Measurements from ENCODE around the gene MRM2. TPM values are rescaled to one million over a fixed set of nuclear protein-coding genes. Genes with fewer than 3 reads are reported as not detected.

The MRM2 gene
- total and polyA plus RNA-seq, 10 of the 15 experiments (the other 5 are each of a cell fraction or from before 2014, with no cell fraction given): 43.2 to 128 (median 71.4) TPM

DNA sequence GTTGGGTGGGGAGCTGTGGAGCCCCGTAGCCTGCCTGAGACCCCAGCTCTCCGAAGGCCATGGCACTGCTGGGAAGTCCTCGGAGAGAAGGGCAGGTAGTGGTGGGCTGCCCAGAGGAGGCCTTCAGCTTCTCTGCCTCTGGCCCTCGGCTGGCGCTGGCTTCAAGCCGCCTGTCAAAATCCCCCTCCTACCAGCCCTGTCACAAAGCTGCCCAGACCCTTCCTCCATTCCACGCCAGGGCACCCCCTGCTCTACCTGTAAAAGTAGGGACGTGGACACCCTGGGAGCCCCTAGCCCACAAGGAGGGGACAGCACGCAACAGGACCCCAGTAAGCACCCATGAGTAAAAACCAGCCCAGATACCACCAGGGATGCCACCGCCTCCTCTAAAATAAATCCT lies 40.9 kb downstream of the MRM2 start:
- RAD21 ChIA-PET (ENCODE audit: unreplicated experiment): interaction anchor here (0.8 to 1.5 kb wide), 2 partner anchors 33 to 622 kb away, joined by 3 to 4 read pairs; no protein-coding TSS in a partner anchor
- FAIRE-seq: no peak
- TF ChIP-seq POU2F2 (IDR thresholded peaks at IDR 0.05; ENCODE audit: borderline replicate concordance, low read depth, low read length): no peak
- TF ChIP-seq ZNF207 (IDR thresholded peaks at IDR 0.05; ENCODE audit: borderline replicate concordance): no peak
- no peak for TF ChIP-seq RFX5 (IDR thresholded peaks at IDR 0.05; ENCODE audit: low read depth, low read length)
- no peak for TF ChIP-seq NFYA (IDR thresholded peaks at IDR 0.05; ENCODE audit: borderline replicate concordance, low read depth, low read length)
- TF ChIP-seq CBFB (IDR thresholded peaks at IDR 0.05; ENCODE audit: low read depth): no peak
- TF ChIP-seq MEF2A (IDR thresholded peaks at IDR 0.05; ENCODE audit: insufficient read depth, low read depth, low read length): no peak
- no peak for TF ChIP-seq HDAC2 (IDR thresholded peaks at IDR 0.05)
- no peak for TF ChIP-seq TARDBP (IDR thresholded peaks at IDR 0.05; ENCODE audit: borderline replicate concordance)
- TF ChIP-seq CBX5 (IDR thresholded peaks at IDR 0.05; ENCODE audit: low read depth): no peak
- TF ChIP-seq ZBED1 (IDR thresholded peaks at IDR 0.05; ENCODE audit: borderline replicate concordance): no peak
- TF ChIP-seq RAD51 (IDR thresholded peaks at IDR 0.05): no peak
- TF ChIP-seq MXI1 (IDR thresholded peaks at IDR 0.05; ENCODE audit: low read depth, low read length): no peak
- no peak for ATAC-seq
- peaks cover 9% of the 10 kb centered on the region for H3K4me1 ChIP-seq (ENCODE audit: control insufficient read depth, insufficient read depth, low read length)
- intact Hi-C loops (cut with micrococcal nuclease; ENCODE audit: unreplicated experiment): loop anchor here (10.0 kb wide), 1 partner anchor 386 kb away; no protein-coding TSS in a partner anchor
- H3K9me3 ChIP-seq (replicated peaks; ENCODE audit: control insufficient read depth, insufficient read depth, low read length): no peaks in the 10 kb centered on the region
- no peaks in the 10 kb centered on the region for H4K20me1 ChIP-seq (ENCODE audit: control insufficient read depth, insufficient read depth)
- no peak overlapping the region for H2AFZ ChIP-seq (ENCODE audit: control insufficient read depth, low read depth, low read length)
- SMC1A ChIA-PET (ENCODE audit: uncharacterized antibody, unreplicated experiment): no interaction called here
- no peaks in the 10 kb centered on the region for H3K27me3 ChIP-seq (replicated peaks in 1 of 2; ENCODE audit: control insufficient read depth in 2 of 2, insufficient read depth in 2 of 2, low read length in 1 of 2)
- in situ Hi-C loops (cut with MboI): no loop called here
- no TSS peak for BruUV-seq (replicated peaks)
- no peak overlapping the region for H3K9ac ChIP-seq (ENCODE audit: control insufficient read depth, insufficient read depth, low read length)
- no peak overlapping the region for H3K4me2 ChIP-seq (ENCODE audit: control insufficient read depth, insufficient read depth)
- H3K79me2 ChIP-seq (ENCODE audit: control insufficient read depth, insufficient read depth, low read length): no peaks in the 10 kb centered on the region
- POLR2A ChIA-PET: no interaction called here
- H3K4me3 ChIP-seq: no peak overlapping the region
- H3K36me3 ChIP-seq (ENCODE audit: control insufficient read depth in 2 of 2, insufficient read depth in 2 of 2, low read length in 1 of 2): peaks cover 5 to 31% of the 10 kb centered on the region in 2 experiments; a peak in 3 of 4 replicates
- WGBS (ENCODE audit: insufficient coverage, insufficient replicate concordance, low lambda C conversion rate, missing lambda C conversion rate): 94% methylated on average over 10 of the region's 10 CpGs
- CTCF ChIA-PET: interaction anchor here (1.2 kb wide), 1 partner anchor 8 kb away, joined by 5 read pairs; no protein-coding TSS in a partner anchor
- no peak for DNase-seq (ENCODE audit: low read depth, low spot score)
- no peak overlapping the region for H3K27ac ChIP-seq (ENCODE audit: control insufficient read depth, insufficient read depth)
